ENCODE results near the gene HSPA12B.
A peak's percentile ranks its signal among the peaks of the same experiment; 100 is the strongest.

The HSPA12B gene

DNA sequence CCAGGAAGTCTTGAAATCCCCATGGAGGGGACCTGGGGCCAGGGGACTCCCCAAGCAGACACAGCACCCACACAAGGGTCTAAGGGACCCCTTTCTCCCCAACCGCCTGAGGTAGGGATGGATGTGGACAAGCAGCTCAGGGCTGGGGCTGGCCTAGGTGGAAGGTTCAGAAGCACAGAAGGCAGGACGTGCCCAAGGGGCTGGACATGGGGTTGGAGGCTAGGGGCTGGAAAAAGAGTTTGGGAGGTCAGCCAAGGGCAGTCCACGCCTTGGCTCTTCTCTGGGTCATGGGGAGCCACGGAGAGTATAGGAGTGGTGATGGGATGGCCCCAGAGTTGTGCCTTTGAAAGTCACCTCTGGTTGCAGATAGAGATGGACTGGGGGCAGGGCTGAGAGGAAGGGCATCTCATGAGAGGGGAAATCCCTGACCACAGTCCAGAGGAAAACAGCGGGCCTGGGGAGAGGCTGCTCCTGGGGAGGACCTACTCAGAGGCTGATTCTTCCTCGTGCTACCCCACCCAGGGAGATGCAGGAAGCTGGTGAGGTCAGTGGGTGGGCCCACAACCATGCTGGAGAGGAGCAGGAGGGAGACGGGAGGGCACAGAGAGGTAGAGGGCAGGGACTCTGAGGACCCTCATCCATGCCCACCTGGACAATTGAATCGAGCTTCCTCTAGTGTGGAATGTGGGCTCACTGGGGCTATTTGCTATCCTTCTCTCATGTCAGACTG, 2.5 kb upstream of the HSPA12B start:
- DNase-seq: no peak

DNA sequence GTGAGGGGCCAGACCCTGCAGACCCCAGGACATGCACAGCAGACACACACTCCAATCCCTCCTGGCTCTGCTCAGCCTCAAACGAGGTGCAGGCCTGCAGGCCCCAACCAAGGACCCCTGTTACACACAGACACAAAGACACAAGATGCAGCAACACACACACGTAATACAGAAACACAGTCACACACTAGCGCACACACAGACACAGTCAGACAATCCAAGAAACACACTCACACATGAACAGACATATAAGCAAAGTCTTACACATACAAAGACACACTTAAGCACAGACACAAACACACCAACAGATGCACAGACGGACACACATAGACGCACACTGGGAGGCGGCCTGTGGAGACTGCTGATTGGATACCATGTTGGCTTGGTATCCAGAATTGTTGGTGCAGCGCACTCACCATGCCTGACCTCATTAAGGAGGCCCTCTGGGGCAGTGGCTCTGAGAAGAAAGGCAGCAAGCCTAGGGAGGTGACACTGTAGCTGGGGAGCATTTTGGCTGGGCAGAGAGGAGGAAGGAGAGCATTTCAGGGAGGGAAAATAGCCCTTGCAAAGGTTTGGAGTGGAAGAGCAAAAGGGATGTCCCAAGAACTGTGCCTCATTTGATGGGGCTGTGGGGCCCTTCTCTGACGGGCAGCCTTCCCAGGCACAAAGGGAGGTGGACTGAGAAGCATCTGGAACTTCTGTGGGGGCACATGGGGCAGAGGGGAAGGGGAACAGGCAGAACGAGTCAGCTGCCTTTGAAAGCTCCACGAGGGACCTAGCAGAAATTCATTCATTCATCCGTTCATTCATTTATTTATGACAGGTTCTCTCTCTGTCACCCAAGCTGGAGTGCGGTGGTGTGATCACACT, 1.4 kb upstream of the HSPA12B start:
- no peak for DNase-seq

DNA sequence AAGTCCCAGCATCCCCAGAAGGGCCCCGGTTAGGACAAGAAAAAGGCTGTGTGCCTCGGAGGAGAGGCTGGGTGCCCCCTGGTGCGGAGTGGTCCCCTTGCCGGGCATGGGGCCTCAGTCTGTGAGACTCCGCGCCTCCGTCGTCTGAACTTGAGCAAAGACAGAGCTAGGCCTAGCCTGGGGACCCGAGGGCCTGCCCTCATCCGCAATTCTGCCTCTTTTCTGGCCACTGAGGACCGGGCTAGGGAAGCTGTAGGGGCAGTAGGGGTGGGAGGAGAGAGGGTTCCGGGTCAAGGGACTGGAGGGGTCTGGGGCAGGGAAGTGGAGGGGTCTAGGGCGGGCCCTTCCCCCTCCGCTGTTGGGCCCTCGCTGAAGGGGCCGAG, 550 bp upstream of the HSPA12B start:
- no peak for DNase-seq

DNA sequence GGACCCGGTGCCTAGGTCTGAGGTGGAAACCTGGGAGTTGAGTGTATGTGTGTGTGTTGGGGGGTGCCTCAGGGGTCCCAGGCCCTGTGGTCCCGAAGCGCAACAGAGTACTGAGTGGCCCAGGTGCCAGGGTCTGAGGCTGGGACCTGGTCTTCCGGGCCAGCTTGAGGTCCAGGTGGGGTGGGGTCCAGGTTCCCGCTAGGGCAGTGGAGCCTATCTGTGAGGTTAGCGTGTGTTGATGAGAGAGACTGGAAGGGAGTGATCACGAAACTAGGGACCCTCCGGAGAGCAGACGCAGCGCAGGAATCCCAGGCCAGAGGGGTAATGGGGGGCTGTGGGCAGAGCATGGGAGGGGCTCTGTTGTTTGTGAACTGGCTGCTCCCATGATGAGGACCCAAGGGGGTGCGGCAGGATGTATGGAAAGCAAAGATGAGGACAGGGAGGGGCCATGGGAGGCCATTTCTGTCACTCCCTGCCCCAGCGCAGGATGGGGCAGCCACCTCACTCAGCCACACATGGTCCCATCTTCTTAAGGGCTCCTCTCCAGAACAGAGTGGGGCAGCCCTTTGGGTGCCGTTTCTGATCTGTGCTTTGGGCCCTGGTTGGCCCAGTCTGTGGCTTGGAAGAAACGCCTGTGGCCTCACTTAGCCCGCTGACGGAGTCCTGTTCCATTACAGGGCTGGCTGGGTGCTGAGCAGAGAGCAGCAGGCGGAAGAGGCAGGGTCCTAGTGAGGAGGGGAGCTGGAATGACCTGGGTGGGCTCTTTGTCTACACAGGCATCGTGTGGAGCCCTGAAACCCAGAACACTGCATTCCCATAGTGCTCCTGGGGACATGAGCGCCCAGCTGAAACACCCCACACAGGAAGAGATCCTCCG, 872 bp downstream of the HSPA12B start:
- no peak for DNase-seq

DNA sequence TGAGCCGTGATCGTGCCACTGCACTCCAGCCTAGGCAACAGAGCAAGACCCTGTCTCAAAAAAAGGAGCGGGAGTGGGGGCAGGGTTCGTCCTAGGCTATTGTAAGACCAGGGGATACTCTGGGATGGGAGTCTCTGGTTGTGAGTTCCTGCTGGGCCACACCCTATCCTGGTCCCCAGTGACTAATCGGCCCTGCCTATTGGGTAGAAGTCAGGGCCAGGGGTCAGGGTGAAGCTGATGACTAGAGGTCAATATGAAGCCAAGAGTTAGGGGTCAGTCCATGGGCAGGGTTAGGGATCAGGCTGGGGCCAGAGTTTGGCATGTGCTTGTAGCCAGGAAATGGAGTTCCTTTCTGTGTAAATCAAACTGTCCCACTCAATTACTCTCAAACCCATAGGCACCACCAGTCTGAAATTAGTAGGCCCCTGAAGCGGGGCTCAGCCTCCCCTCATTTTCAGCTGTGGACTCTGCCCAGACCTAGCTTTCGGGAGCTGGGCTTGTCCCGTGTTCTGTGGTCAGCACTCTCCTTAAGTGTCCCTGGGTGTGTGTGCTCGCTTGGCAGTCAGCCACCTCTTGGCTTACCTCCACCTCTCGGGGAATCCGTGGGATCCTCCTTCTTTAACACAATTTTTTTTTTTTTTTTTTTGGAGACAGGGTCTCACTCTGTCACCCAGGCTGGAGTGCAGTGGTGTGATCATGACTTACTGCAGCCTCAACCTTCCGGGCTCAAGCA, 1.8 kb downstream of the HSPA12B start:
- DNase-seq: no peak

DNA sequence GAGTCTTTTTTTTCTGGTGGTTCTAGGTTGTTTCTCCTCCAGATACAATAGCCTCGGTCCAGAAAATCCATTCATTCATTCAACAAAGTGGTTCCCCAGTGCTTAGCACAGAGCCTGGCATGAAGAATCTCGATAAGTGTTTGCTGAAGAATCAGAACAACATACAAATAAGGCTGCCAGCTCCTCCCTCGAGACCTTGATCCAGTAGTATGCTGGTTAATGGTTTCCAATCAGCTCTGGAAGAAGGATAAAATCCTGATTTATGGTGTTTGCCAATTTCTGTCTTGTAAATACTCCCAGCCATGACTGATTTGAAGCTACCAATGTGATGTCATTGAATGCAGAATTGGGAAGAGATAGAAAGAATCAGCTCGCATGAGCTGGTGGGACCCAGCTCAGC, 3.3 kb downstream of the HSPA12B start:
- no peak for DNase-seq

DNA sequence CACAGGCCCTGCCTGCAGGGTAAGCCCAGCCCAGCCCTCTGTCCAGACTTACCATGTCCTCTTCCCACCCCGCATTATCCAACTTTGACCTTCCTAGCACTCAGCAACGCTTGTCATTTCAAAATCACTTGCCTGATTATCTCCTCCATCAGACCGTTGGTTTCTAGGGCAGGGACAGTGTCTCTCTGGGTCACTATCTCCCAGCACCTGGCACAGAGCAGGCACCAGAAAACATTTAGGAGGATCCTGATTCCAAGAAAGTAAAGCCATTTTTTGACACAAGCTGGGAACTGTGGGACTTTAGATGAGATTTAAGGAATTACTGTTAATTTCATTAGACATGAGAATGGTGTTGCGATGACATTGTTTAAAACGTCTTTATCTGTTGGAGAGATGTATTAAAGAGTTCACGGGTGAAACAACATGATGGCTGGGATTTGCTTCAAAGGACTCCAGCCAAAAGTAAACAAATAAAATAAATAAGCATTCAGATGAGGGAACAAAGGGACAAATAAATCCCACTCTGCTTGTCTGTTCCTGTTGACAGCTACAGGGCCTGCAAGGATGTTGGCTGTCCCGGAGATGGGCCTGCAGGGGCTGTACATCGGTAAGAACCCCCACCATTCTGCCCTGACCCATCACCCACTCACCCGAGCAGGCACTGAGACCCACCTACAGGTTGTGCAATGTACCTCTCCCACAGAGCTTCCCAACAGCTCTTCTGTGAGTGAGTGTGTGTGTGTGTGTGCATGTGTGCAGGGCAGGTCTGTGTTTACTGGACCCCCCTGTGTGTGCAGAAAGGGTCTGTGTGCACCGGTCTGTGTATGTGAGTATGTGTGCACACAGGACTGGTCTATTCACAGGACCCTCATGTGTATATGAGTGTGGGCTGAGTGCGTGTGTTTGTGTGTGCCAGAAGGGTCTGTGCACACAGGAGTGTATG, 5.9 kb downstream of the HSPA12B start:
- no peak for DNase-seq

DNA sequence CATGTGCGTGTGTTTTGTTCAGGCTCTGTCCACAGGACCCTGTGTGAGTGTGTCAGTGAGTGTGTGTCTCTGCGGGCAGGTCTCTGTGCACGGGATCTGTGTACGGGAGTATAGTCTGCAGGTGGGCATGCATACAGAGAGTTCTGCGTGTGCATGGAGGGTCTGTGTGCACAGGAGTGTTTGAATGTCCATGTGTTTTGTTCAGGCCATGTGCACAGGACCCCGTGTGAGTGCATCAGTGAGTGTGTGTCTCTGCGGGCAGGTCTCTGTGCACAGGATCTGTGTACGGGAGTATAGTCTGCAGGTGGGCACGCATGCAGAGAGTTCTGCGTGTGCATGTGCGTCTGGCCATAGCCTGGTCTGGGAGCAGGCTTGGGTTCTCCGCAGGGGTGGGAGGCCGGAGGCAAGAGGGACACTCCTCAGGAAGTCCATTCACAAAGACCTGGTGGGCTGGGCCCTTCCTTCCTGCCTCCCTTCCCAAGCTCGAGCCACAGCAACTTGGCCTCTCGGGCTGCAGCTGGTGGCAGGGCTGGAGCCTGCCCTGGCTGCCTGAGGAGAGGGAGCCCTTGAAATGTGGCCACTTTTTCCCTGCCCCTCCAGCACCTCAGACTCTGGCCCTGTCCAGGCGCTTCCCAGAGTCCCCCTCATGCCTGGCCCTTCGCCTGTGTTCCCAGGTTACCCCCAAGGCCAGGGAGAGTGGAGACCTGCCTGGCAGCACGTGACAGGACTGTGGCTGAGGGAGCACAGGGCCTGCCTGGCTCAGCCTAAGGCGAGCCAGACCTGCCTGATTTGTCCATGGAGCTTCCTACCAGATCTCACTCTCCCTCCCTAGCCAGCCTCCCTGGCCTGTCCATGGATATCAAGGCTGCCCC, 6.8 kb downstream of the HSPA12B start:
- DNase-seq: no peak

DNA sequence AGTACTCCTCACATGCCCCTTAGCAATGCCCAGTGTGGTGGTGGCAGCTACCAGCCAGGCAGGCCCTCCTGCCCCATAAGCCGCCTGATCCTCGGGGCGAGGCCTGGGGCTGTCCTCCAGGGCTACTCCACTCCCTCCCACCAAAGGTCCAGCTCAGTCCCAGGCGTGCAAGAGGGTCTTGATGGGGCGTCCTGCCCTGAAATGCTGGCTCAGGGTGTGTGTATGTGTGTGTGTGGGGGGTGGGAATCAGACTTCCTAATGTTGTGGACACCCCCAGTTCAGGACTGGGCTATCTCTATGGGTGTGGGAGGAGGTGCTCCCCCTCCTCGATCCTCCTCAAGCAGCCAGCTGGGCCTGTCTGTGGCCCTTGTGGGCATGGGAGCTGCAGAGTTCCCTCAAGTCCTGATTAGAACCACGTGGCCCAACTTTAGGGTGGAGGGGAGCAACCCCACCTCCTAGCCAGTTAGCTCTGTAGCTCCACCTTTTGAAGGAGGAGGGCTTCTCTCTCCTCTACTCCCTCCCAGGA, 7.5 kb downstream of the HSPA12B start:
- no peak for DNase-seq

DNA sequence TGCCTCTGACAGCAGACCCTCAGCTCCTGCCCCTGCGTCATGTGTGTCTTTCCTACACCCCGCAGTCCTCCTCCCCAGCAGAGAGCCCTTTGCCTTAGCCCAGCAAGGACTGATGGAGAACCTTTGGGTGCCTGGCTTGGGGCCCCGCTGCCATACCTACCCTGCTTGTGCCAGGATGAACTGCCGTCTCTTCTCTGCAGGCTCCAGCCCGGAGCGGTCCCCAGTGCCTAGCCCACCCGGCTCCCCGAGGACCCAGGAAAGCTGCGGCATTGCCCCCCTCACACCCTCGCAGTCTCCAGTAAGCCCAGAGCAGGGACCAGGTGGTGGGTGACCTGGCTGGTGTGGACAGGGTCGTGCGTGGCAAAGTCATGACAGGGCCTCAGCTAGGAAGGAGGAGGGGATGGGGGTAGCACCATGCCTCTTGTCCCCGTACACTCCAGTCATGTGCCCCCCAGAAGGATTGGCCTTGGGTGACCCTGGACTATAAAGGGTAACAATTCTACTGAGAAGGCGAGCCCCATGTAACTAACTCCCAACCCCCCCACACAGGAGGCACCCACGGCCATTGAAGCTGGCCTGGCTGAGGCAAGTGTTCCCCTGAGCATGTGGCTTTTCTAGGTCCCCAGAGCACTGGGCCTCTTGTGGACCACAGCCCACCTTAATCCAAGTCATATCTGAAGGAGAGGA, 8.3 kb downstream of the HSPA12B start:
- DNase-seq: no peak

DNA sequence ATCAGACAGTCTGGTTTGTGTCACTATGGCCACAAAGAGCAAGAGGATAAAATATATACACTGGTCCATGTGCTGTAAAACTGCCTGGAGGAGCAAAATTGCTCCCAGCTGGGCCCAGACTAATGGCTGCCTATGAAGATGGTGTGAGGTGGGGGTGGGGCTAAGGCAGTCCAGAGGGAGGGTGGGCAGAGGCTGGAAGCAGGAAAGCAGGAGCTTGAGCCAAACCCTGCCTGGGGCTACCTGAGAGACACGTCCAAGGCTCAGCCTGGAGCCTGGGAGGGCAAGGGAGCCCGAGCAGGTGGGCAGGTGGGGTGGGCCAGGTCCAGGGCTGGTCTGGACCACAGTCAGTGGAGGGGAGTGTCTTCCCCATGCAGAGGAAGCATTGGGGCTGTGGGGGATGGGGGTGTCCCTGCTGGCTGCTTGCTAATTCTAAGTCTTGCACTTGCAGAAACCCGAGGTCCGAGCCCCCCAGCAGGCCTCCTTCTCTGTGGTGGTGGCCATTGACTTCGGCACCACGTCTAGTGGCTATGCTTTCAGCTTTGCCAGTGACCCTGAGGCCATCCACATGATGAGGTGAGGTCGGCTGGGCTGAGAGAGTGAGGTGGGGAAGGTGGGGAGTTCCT, 9.5 kb downstream of the HSPA12B start:
- DNase-seq: no peak

DNA sequence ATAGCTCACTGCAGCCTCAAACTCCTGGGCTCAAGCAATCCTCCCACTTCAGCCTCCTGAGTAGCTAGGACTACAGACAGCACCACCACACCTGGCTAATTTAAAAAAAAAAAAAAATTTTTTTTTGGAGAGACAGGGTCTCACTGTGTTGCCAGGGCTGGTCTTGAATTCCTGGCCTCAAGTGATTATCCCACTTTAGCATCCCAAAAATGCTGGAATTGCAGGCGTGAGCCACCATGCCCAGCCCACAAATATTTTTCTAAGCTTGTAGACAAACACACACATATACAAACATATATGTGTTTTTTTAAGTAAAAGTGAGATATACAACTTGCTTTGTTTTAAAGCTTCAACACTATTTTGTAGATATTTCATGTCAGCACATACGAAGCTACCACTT, 10.8 kb downstream of the HSPA12B start:
- no peak for DNase-seq

DNA sequence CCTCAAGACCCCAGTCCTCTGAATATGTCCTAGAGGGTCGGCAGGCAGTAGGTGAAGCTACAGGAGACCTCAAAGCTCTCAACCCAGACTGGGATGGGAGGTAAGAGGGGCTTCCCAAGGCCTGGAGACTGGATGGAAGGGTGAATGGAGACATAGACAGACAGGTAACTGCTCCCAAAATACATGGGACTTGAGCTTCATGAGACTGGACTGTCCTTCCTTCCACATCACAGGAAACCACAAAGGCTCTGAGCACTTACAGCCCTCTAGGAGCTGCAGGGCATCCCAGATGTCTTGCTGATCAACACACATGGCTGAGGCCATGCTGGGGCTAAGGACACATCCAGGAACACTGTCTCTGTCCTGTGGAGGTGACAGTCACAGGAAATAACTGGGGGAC, 11.6 kb downstream of the HSPA12B start:
- no peak for DNase-seq

DNA sequence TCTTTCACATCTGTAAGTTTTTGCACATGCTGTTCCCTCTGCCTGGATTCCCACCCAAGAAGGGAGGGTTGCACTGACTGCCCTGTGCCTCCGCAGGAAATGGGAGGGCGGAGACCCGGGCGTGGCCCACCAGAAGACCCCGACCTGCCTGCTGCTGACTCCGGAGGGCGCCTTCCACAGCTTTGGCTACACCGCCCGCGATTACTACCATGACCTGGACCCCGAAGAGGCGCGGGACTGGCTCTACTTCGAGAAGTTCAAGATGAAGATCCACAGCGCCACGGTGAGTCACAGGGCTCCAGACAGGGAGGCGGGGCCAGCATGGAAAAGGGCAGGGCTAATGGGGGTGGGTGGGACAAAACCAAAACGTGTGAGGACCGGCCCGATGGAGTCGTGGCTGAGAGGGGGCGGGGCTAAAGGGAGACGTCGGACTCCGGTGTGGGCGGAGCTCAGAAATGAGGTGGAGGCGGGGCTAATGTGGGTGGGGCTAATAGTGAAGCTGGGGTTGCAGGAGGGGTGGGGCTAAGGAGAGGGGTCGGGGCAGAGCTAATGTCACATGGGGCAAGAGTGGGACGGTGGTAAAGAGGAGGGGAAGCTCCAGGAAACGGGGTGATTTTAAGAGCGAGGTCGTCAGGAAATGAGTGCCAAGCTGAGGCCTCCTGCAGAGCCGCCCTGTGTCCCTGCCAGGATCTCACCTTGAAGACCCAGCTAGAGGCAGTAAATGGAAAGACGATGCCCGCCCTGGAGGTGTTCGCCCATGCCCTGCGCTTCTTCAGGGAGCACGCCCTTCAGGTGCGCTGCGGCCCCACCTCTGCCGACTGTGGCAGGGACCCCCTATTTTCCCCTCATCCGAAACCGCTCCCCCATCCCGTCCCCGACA, 12.6 kb downstream of the HSPA12B start:
- DNase-seq: peak; percentile 74

DNA sequence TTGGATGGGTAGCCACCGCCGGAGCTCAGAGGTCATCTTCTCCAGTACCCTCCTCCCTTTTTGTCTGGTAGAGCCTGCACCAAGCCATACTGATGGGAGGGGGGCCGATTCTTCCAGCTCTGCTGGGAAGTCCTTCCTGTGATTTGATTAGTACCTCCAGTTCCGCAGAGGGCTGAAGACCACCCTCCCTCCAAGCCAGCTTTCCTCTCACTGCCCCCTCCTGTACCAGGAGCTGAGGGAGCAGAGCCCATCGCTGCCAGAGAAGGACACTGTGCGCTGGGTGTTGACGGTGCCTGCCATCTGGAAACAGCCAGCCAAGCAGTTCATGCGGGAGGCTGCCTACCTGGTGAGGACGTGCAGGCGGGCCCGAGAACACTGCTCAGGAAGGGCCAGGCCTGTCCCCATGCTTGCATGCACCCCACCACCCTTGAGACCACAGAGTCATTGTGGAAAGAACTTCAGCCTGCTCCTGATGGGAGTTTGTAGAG, 13.2 kb downstream of the HSPA12B start:
- no peak for DNase-seq

DNA sequence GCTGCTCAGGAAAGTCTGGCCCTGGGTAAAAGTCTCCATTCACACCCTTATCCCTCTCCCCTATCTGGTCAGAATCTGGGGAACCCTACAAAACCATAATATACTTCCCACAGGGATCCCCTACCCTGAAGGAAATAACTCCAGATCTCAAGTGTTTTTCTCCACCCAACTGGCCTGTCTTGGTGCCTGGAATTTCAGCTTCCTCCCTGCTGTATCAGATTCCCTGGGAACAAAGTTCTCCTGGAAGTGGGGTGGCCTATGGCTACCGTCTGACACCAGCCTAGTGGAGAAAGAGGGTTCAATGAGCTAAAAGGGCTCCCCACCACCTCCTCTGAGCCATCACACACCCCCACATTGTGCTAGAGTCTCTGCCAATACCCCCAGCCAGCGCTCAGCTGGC, 15.0 kb downstream of the HSPA12B start:
- DNase-seq: no peak

DNA sequence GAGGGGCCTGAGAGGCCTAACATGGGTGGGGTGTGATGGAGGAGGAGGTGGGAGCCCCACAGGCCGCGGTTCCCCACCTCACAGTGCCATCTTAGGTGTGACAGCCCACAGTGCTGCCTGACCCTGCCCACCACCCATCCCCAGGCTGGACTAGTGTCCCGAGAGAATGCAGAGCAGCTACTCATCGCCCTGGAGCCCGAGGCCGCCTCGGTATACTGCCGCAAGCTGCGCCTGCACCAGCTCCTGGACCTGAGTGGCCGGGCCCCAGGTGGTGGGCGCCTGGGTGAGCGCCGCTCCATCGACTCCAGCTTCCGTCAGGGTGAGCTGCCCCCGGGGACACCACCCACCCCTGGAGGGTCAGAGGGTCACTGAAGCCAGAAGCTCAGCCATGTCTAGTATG, 15.6 kb downstream of the HSPA12B start:
- no peak for DNase-seq
